ENCODE data around the gene GPC6. TPM values are rescaled to one million over a fixed set of nuclear protein-coding genes. Genes with fewer than 3 reads are reported as not detected.

Gene GPC6
- total RNA-seq, 1 experiment from 2014 or later = 0.22 TPM

- ATAC-seq = no peak
- Histone ChIP-seq H3K9me3 (ENCODE audit: control insufficient read depth in 1 of 2, insufficient read depth in 1 of 2, low read depth in 1 of 2, low read length in 2 of 2) (peaks cover 0 to 6% of the 10 kb centered on the region in 2 experiments; a peak in 1 of 4 replicates), H3K27ac (ENCODE audit: low read depth, low read length) (no peak overlapping the region), H3K9me2 (ENCODE audit: insufficient read depth) (no peaks in the 10 kb centered on the region), H3K36me3 (ENCODE audit: control insufficient read depth in 1 of 2, insufficient read depth in 2 of 2, low read length in 2 of 2) (no peaks in the 10 kb centered on the region), H3K79me2 (ENCODE audit: insufficient read depth, low read length) (no peaks in the 10 kb centered on the region), H4K20me1 (ENCODE audit: insufficient read depth) (no peaks in the 10 kb centered on the region), H3K9ac (ENCODE audit: low read length) (no peak overlapping the region), H3K27me3 (ENCODE audit: insufficient read depth, low read length) (no peaks in the 10 kb centered on the region), H3K4me2 (ENCODE audit: low read length) (no peak overlapping the region), H2AFZ (ENCODE audit: low read depth, low read length, poor library complexity, severe bottlenecking) (no peak overlapping the region), H3K4me1 (ENCODE audit: control insufficient read depth in 1 of 2, insufficient read depth in 2 of 2, low read length in 2 of 2) (no peaks in the 10 kb centered on the region), H3K4me3 (replicated peaks in 1 of 2; ENCODE audit: low read depth in 1 of 2, low read length in 2 of 2) (no peak overlapping the region)
- intact Hi-C loops (cut with micrococcal nuclease) = no loop called here
- DNase-seq (ENCODE audit: low read depth, low spot score) = no peak
- ChIA-PET POLR2A (no interaction called here), RAD21 (ENCODE audit: low non-redundant PET in 1 of 2, low total read pairs in 2 of 2, uncharacterized antibody in 2 of 2, unreplicated experiment in 2 of 2) (no interaction called here), CTCF (no interaction called here)
- no TSS peak for BruUV-seq (replicated peaks)
- TF ChIP-seq ZNF274 (IDR thresholded peaks at IDR 0.05; ENCODE audit: low read depth, low read length) (no peak), CTCF (IDR thresholded peaks at IDR 0.05 in 2 of 3, conservative IDR thresholded peaks at IDR 0.05 in 1 of 3; ENCODE audit: borderline replicate concordance in 1 of 3, insufficient read depth in 1 of 3, low read depth in 2 of 3, low read length in 2 of 3) (no peak), SP1 (IDR thresholded peaks at IDR 0.05; ENCODE audit: low read depth) (no peak), RAD21 (IDR thresholded peaks at IDR 0.05; ENCODE audit: low read depth) (no peak), CEBPB (IDR thresholded peaks at IDR 0.05; ENCODE audit: low read depth) (no peak), ZBTB33 (IDR thresholded peaks at IDR 0.05; ENCODE audit: extremely low read depth, insufficient replicate concordance, low read length) (no peak), EZH2 (IDR thresholded peaks at IDR 0.05) (no peak), ZFX (IDR thresholded peaks at IDR 0.05) (no peak), SIN3A (IDR thresholded peaks at IDR 0.05; ENCODE audit: low read depth) (no peak), MAX (IDR thresholded peaks at IDR 0.05) (no peak), EGR1 (IDR thresholded peaks at IDR 0.05; ENCODE audit: low read depth) (no peak), ATF3 (IDR thresholded peaks at IDR 0.05) (no peak), SRF (IDR thresholded peaks at IDR 0.05; ENCODE audit: low read depth) (no peak), POLR2AphosphoS5 (IDR thresholded peaks at IDR 0.05; ENCODE audit: low read depth, low read length) (no peak), REST (IDR thresholded peaks at IDR 0.05; ENCODE audit: low read depth) (no peak), TCF7L2 (IDR thresholded peaks at IDR 0.05; ENCODE audit: borderline replicate concordance, extremely low read depth, insufficient read depth, insufficient read length) (no peak), CBX3 (IDR thresholded peaks at IDR 0.05; ENCODE audit: low read depth) (no peak), FOSL1 (IDR thresholded peaks at IDR 0.05; ENCODE audit: low read depth) (no peak), YY1 (IDR thresholded peaks at IDR 0.05; ENCODE audit: extremely low read depth, insufficient replicate concordance, low read depth, low read length) (no peak)
Measured at GRCh38 chr13:94232161-94232950, 1005.7 kb downstream of the GPC6 start.
